Activated CD4-positive, CD25-positive, alpha-beta regulatory T cell treated with anti-CD3 and anti-CD28 coated beads, Interleukin-2, amount 50 U/mL, for 16 hours (primary cell): ENCODE results near the gene RAPGEF1.
"Not testable (repeated sequence)": the region's sequence is repeated elsewhere in the genome, so short reads cannot be mapped to it uniquely, and the experiment has no call there.

ENCODE experiments used
- DNase-seq: peaks from one replicate; pipeline ENCODE4 v3.0.0-alpha.2; 2020; ENCODE audit warnings: low read depth, low spot score

RAPGEF1 gene

DNA sequence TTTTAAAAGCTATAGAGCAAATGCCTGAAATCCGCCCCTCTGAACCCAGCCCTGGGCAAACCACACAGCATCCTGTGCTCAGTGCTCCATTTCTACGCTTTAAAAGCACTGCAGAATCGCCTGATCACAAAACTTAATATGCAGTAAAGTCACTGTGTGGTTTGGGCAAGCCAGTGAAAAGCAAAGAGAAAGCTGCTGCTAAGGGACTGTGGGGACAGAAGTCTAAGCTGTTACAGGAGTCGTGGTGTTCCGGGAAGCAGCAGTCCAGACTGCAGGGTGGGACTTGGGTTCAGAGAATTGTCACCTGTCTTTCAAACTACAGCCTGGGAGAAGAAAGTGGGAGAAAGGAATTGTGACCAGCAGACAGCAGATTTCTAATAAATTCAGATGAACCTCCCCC is 8.2 kb downstream of the RAPGEF1 start:
- no peak for DNase-seq

DNA sequence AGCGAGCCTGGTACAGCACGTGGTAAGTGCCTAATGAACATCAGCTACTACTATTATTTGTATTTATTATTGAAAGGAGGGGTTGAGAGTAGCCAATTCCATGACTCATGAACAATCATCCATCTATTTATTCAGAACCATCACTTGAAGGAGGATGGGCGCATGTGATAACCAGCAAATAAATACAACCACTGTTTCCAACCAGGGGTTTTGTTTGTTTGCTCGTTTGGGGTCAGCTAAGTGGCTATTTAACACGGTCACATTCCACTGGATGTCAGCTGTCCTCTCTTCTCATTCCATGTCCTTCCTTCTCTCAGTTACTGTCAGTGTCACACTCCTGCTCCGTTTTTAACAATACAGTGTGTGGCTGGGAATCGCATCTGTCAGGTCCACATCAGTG is 8.6 kb downstream of the RAPGEF1 start:
- DNase-seq: no peak

- peak; percentile 42 for DNase-seq
Measured at GRCh38 chr9:131728961-131729360, 10.9 kb downstream of the RAPGEF1 start.

DNA sequence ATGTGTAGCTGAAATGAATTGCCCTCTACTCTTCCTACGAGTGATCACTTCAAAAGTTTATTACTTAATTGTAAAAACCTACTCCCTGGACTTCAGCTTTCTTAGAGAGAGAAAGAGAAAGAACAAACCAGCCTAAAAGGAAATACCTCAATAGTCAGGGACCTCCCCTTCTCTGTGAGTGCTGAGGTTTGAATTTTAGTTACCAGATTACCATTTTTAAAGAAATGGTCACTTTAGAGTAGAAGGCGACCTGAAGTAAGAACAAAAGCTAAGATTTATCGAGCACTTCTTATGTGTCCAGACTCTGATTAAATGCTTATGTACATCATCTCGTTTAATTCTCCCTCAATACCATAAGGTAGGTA is 11.3 kb downstream of the RAPGEF1 start:
- DNase-seq: no peak

- DNase-seq: no peak
Measured at GRCh38 chr9:131727795-131728545, 11.9 kb downstream of the RAPGEF1 start.

GRCh38 chr9:131727184-131727759 is 12.6 kb downstream of the RAPGEF1 start:
- DNase-seq: no peak

GRCh38 chr9:131724683-131725082 is 15.2 kb downstream of the RAPGEF1 start:
- DNase-seq: no peak

DNA sequence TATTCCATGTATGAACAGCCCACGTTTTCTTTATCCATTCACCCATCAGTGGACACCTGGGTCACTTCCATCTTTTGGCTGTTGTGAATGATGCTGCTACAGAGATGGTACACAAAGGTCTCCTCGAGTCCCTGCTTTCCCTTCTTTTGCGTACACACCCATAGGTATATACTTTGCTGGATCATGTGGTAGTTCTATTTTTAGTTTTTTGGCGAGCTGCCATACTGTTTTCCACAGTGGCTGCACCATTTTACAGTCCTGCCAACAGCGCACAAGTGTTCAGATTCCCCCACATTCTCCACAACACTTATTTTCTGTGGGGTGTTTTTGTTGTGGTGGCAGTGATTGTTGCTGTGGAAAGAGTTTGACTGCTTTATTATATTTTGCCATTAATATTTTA is 16.2 kb downstream of the RAPGEF1 start:
- DNase-seq: no peak

- DNase-seq: no peak
Measured at GRCh38 chr9:131722255-131722654, 17.6 kb downstream of the RAPGEF1 start.

DNA sequence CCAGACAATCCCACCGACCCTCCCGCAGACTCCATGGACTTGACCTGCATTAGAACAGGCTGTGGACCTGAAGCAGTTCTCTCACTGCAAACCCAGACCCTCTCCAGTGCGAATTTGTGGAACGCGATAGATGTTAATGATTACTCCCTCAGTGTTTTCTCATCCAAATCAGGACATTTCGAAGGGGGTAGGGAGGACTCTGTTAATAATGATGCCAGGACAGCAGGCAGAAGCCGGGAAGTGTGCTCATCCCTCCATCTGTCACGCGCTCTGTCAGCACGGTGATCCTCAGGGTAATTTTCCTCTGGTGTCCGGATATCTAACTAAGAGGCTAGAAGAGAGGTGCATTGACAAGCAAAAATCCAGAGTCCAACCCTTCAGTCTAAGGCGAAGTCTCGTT is 18.8 kb downstream of the RAPGEF1 start:
- DNase-seq: no peak

DNA sequence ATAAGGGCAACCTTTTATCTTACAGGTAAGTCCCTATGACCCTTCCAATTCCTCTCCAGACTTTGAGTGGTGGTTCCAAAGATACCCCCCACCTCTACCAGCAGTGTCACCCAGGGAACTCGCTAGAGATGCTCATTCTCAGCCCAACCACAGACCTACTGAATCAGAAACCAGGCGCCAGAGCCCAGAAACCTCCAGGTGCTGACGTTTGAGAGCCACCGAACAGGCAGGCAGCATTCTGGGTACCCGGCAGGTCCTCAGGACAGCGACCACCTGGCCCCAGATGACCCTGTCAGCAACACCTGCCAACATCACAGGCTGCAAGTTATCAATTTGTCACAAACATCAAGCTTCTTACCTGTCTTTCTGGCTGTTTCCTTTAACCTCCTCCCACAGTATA is 19.5 kb downstream of the RAPGEF1 start:
- DNase-seq: no peak

GRCh38 chr9:131719262-131719908 is 20.5 kb downstream of the RAPGEF1 start:
- no peak for DNase-seq

- no peak for DNase-seq
Measured at GRCh38 chr9:131717719-131718460, 22.0 kb downstream of the RAPGEF1 start.

DNA sequence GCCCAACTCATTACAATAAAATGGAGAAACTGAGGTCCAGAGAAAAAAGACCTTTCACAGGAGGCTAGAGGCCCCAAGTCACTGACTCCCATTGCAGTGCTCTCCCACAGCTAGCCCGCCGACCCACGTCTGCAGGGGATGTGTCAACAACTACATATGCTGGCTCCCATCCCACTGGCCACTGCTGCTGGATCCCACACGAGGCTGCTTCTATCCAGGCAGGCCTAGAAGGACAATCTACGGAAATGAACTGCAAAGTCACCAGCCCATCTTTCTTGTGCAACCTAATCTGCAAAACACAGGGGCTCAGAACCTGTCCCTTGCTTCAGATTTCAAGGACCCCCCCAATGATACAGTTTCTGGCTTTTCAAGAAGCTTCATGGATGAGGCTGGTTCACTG is 24.0 kb downstream of the RAPGEF1 start:
- no peak for DNase-seq

DNA sequence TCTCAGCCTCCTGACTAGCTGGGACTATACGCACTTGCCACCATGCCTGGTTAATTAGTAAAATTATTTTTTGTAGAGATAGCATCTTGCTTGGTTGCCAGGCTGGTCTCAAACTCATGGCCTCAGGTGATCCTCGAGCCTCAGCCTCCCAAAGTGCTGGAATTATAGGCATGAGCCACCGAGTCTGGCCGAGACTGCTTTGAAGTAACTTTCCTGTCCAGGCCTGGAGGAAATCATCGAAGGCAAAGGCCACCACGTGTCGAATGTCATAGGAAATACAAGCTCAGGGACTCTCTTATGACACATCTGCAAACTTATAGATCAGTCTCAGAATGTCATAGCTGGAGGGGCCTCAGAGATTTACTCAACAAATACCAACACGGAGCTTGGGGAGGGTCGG is 25.1 kb downstream of the RAPGEF1 start:
- DNase-seq: no peak

DNA sequence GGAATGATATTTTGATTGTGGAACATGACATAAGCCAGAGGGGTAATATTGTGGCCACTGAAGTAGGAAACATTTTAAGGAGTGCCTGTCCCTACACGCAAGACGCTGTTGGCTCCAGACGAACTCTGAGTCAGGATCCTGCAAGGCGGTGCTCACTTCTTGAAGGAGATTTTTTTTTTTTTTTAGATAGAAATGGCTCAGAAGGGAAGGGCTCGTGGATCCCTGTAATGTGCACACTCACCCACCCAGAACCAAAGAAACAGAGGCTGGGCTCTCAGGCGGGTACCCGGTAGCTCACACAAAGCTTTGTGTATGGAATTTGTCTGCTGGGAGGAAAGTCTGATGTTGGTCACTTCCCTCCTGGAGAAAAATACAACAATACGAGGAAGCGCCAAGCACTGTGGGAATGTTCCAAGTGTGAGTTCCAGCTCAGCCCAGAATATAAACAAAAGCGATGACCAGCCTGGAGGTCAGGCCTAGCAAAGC is 25.7 kb downstream of the RAPGEF1 start:
- no peak for DNase-seq

GRCh38 chr9:131713016-131713415 is 26.9 kb downstream of the RAPGEF1 start:
- no peak for DNase-seq

DNA sequence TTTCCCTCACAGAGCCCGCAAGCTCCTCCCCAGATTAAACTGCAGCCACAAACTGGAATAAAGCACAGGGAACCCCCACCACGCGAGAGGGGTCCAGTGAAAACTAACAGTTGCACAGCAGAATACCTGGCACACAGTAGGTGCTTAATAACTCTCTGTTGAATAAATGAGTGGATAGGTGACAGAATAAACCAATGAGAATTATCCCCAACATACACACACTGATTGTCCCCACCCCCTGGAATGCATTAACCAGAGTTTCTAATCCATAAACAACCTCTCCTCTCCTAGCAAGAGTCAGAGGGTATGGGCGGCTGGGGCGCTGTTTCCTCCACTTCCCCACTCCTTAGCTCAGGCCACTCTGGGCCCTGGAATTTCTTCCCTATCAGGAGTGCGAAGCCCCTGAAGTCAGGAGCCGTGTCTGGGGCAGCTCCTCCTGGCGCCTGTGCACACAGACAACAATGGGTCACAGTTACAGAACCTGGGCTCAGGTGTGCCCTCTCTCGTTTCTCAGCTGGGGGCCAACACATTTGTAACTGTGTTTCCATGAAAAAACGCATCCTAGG is 27.6 kb downstream of the RAPGEF1 start:
- no peak for DNase-seq

DNA sequence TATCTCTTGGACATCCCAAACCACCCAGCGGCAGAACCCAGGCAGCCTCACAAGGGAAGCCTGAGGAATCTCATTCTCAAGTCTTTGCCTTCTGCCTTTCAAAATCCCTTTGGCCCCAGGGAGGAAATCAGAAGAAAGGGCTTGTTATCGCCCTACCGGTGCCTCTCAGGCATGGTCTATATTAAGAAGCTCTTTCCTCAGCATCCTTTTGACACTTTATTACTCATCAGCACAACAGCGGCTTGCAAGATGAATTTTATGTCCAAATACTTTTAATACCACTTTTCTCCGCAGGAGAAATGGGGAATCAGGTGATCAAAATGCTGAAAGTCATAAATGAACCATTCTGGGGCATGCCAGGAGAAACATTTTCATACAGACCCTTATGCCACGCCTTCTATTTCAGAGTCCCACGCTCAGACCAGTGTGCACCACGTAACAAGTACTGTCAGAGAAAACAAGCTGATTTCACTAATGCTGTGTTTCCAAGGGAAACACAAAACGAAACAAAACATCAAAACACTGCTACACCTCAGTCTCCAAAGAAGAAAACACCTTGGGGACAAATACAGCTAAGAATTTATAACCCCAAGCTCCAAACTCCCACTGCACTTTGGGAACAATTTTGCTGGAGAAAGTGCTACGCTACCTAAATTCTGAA is 30.0 kb downstream of the RAPGEF1 start:
- no peak for DNase-seq

DNA sequence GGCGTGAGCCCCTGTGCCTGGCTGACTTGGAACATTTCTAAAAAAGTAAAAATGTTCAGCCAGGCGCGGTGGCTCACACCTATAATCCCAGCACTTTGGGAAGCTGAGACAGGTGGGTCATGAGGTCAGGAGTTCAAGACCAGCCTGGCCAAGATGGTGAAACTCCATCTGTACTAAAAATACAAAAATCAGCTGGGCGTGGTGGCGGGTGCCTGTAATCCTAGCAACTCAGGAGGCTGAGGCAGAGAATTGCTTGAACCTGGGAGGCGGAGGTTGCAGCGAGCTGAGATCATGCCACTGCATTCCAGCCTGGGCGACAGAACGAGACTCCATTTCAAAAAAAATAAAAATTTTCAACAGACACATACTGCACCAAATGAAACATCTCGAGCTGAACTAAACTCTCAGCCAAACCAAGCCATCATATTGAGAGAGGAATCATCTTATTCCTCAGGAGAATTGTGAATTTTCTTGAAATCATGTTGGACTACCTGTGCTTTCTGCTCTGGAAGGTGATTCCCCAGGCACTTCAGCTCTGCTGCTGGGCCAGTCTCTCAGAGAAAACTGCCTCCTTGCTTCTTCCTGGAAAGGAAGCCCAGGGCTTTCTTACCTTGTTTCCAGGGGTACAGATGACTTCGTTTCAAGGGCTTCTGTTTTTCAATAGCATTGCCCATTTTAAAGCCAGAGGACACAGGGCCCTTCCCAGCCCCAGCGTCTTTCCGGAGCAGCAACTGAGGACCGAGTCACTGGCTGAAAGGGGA is 30.7 kb downstream of the RAPGEF1 start:
- DNase-seq: not testable (repeated sequence)
